Tibial artery (tissue), 4 donors: ENCODE data around the gene COG5.

Experiments
- DNase-seq, 2 donors: peaks; one replicate each; pipeline ENCODE4 v3.0.0-alpha.2; 2019
- H3K27ac ChIP-seq, 2 donors: fragments of 200-600 bp; sonication (generic) in 1 of 2; 1 replicate in 1 of 2; 2 replicates in 1 of 2; pipeline ENCODE4 v1.5.1; 2018 to 2019; ENCODE audit warnings: mild to moderate bottlenecking in 1 of 2
- H3K27me3 ChIP-seq, 2 donors: fragments of 200-600 bp; sonication (generic) in 1 of 2; one replicate each; pipeline versions ENCODE4 v1.5.1 to v1.6.0; 2016 to 2019
- H3K36me3 ChIP-seq, 3 donors: fragments of 200-600 bp; sonication (generic) in 2 of 3; one replicate each; pipeline ENCODE4 v1.5.1; 2016 to 2019; ENCODE audit warnings: mild to moderate bottlenecking in 2 of 3
- H3K4me1 ChIP-seq, 4 donors: fragments of 200-600 bp; sonication (generic) in 2 of 4; 1 replicate in 3 of 4; 2 replicates in 1 of 4; pipeline ENCODE4 v1.5.1; 2016 to 2019
- H3K4me3 ChIP-seq, 2 donors: fragments of 200-600 bp; sonication (generic) in 1 of 2; 1 replicate in 1 of 2; 2 replicates in 1 of 2; pipeline ENCODE4 v1.5.1; 2018 to 2019; ENCODE audit warnings: mild to moderate bottlenecking in 2 of 2
- H3K9me3 ChIP-seq, 3 donors: fragments of 200-600 bp; sonication (generic) in 1 of 3; one replicate each; pipeline ENCODE4 v1.5.1; 2016 to 2019
- intact Hi-C: fragments of 100-400 bp; cut with DNase I; formaldehyde crosslinking; loops from one replicate; pipeline ENCODE4 v1.15.0; 2023; ENCODE audit warnings: low total_unique reads
- TF ChIP-seq, protein P1 (sequence below), 2 experiments: fragments of 200-600 bp in 1 of 2; fragments of 450-650 bp in 1 of 2; IDR thresholded peaks; one replicate each; pipeline ENCODE4 v1.5.1; 2017 to 2019; ENCODE audit warnings: antibody characterized with exemption in 2 of 2, mild to moderate bottlenecking in 1 of 2, moderate library complexity in 1 of 2

Gene COG5

DNA sequence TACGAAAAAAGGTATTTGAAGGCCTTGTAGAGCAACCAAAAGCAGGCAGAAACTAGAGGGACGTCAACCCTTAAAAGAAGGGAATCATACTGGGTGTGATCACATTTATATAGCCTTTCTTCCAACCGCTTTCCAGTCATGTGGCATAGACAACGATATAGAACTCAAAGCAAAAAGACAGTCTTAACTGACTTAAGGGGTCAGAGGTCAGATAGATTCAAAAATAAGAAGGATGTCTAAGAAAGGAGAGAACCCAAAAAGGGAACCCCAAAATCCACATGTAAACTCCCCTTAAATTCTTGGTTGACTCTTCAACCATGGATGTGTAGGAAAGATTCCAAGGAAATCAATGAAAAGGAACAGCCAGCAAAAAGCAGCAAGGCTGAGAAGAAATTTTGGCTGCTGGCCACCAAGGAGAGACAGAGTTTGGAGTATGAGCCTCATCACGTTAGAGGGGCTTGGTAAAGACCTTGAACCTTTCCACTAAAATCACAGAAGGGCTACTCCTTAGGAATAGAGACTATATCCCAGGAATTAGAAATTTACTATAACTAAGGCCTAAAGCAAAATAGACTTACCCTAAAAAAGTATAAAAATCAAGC lies 24.9 kb upstream of the COG5 start:
- Histone ChIP-seq H3K27me3 (no peaks in the 10 kb centered on the region), H3K4me3 (no peak overlapping the region), H3K9me3 (no peaks in the 10 kb centered on the region), H3K36me3 (peaks cover 0 to 32% (median 16%) of the 10 kb centered on the region in 3 donors), H3K4me1 (peaks cover 0 to 88% (median 28%) of the 10 kb centered on the region in 4 donors), H3K27ac (peak overlapping the region in 1 of 2 donors; percentile 72)
- TF ChIP-seq, protein P1, sequence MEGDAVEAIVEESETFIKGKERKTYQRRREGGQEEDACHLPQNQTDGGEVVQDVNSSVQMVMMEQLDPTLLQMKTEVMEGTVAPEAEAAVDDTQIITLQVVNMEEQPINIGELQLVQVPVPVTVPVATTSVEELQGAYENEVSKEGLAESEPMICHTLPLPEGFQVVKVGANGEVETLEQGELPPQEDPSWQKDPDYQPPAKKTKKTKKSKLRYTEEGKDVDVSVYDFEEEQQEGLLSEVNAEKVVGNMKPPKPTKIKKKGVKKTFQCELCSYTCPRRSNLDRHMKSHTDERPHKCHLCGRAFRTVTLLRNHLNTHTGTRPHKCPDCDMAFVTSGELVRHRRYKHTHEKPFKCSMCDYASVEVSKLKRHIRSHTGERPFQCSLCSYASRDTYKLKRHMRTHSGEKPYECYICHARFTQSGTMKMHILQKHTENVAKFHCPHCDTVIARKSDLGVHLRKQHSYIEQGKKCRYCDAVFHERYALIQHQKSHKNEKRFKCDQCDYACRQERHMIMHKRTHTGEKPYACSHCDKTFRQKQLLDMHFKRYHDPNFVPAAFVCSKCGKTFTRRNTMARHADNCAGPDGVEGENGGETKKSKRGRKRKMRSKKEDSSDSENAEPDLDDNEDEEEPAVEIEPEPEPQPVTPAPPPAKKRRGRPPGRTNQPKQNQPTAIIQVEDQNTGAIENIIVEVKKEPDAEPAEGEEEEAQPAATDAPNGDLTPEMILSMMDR (IDR thresholded peaks at IDR 0.05), result no peak
- intact Hi-C loops, result no loop called here
- no peak for DNase-seq

DNA sequence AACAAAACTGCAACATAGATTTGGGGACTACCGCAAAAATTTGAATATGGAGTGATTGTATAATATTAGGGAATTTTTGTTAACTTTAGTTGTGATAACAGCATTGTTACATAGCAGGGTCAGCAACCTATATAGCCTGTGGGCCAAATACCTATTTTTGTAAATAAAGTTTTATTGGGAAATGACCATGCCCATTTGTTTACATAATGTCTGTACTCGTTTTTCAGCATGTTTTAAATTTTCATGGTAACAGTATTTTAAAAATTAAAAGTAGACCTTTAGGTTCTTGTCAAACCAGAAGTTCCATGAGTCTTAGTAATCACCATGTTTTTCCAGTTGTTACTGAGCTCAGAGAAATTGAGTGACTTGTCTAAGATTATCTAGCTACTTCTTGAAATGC lies 21.0 kb upstream of the COG5 start:
- DNase-seq, result no peak
- H3K4me3 ChIP-seq, result no peak overlapping the region
- H3K27me3 ChIP-seq, result no peaks in the 10 kb centered on the region
- H3K36me3 ChIP-seq, result peaks cover 0 to 32% (median 16%) of the 10 kb centered on the region in 3 donors
- intact Hi-C loops, result no loop called here
- no peak overlapping the region for H3K27ac ChIP-seq
- H3K4me1 ChIP-seq, result peaks cover 0 to 81% (median 33%) of the 10 kb centered on the region in 4 donors
- TF ChIP-seq, protein P1 (IDR thresholded peaks at IDR 0.05), result no peak
- H3K9me3 ChIP-seq, result no peaks in the 10 kb centered on the region

DNA sequence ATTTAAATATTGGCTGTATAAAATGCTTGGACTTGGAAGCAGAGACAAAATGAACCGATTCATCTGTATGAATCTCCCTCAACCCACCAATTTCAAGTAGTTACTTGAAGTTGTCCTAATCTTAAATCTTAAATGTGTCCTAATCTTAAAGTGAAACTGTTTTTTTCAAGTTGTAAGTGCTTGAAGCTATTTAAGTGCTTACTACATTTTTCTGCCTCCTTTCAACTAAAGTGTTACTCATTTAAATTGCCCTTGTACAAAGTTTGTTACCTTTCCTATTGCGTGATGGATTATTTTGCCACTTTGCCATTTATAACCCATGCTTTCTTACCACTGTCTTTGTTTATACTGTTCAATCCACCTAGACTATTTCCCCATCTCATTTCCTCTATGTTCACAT lies 19.2 kb upstream of the COG5 start:
- no peaks in the 10 kb centered on the region for H3K27me3 ChIP-seq
- H3K4me3 ChIP-seq, result peak overlapping the region in 1 of 2 donors; percentile 84
- peaks cover 0 to 32% (median 16%) of the 10 kb centered on the region in 3 donors for H3K36me3 ChIP-seq
- no peak for DNase-seq
- intact Hi-C loops, result no loop called here
- TF ChIP-seq, protein P1 (IDR thresholded peaks at IDR 0.05), result no peak
- no peaks in the 10 kb centered on the region for H3K9me3 ChIP-seq
- peak overlapping the region in 1 of 2 donors; percentile 89 for H3K27ac ChIP-seq
- H3K4me1 ChIP-seq, result peaks cover 0 to 70% (median 29%) of the 10 kb centered on the region in 4 donors

DNA sequence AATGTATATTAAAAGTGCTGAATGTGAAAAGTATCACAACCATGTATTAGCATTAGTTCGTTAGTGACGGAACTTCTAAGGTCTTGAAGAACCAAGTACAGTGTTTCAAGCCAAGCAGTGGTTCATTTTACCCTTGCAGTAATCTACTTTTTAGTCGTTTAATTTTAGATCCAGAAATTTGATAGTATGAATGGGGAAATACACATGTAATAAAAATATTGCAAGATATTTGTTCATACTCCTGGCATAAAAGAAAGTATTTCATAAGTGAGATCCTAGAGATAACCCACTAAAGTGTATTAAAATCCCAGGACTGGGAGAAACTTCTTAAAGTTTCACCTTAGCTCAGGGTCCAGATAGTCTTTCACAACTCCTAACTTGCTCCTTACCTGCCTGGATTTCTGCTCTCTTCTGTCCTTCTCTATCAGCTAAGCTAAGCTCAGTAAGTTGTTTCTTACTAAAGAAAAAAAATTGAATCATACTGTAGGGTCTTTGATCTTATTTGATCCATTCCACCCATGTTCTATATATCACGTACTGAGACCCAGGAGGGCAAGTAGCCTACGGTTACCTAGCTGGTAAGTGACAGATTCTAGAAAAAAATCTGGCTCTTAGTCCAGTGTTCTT lies 17.8 kb upstream of the COG5 start:
- H3K9me3 ChIP-seq, result no peaks in the 10 kb centered on the region
- no peaks in the 10 kb centered on the region for H3K27me3 ChIP-seq
- DNase-seq, result no peak
- H3K4me1 ChIP-seq, result peaks cover 0 to 58% (median 27%) of the 10 kb centered on the region in 4 donors
- intact Hi-C loops, result no loop called here
- TF ChIP-seq, protein P1 (IDR thresholded peaks at IDR 0.05), result no peak
- peaks cover 0 to 24% (median 16%) of the 10 kb centered on the region in 3 donors for H3K36me3 ChIP-seq
- H3K4me3 ChIP-seq, result peak overlapping the region; percentile 72 to 84
- peak overlapping the region; percentile 40 to 89 for H3K27ac ChIP-seq

DNA sequence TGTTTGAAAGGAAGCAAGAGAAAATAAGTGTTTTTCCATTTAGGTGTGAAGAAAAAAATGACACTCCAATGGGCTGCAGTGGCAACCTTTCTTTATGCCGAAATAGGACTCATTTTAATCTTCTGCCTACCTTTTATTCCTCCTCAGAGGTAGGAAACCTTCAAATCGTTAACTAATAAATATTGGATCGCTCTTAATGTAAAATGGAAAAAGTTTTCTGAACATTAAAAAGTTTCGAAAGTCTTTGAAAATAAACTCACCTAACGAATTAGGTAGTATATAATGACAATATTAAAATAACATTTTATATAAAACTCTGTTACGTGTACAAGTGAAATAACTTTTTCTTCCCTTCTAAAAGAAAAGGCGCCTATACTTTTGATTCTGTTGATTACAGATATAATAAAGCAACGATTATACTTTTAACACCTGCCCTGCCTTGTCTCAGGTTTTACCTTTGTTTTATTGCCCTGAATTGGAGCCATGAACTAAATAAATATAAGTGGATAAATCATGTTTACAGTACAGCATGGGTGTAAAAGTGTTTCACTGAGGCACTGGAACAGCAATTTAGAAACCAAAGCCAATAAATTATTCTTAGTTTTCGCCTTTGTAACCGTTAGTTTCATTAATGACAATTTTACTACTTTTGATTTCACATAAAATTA lies 17.1 kb upstream of the COG5 start:
- intact Hi-C loops, result no loop called here
- peaks cover 0 to 51% (median 25%) of the 10 kb centered on the region in 4 donors for H3K4me1 ChIP-seq
- peak overlapping the region; percentile 72 to 84 for H3K4me3 ChIP-seq
- H3K27ac ChIP-seq, result peak overlapping the region; percentile 89 to 95
- H3K27me3 ChIP-seq, result no peaks in the 10 kb centered on the region
- TF ChIP-seq, protein P1 (IDR thresholded peaks at IDR 0.05), result no peak
- no peaks in the 10 kb centered on the region for H3K9me3 ChIP-seq
- DNase-seq, result no peak
- H3K36me3 ChIP-seq, result peaks cover 0 to 18% (median 16%) of the 10 kb centered on the region in 3 donors
